ENCODE data around the gene TTLL7.

- TF ChIP-seq CHD2 (IDR thresholded peaks at IDR 0.05; ENCODE audit: low read depth, low read length): no peak
- no peak for TF ChIP-seq JUN (IDR thresholded peaks at IDR 0.05; ENCODE audit: borderline replicate concordance, low read depth, low read length)
- TF ChIP-seq JUN (CRISPR knock-in tag; IDR thresholded peaks at IDR 0.05; ENCODE audit: borderline replicate concordance): no peak
- no peak for TF ChIP-seq POLR2AphosphoS5 (IDR thresholded peaks at IDR 0.05; ENCODE audit: control insufficient read depth, insufficient read depth, low read depth, low read length)
- TF ChIP-seq ZNF318 (IDR thresholded peaks at IDR 0.05; ENCODE audit: borderline replicate concordance in 1 of 2, low read depth in 1 of 2): no peak
- no peak for TF ChIP-seq ZZZ3 (IDR thresholded peaks at IDR 0.05)
- no peak for TF ChIP-seq FOXA1 (IDR thresholded peaks at IDR 0.05; ENCODE audit: borderline replicate concordance)
- TF ChIP-seq ZNF124 (CRISPR knock-in tag; IDR thresholded peaks at IDR 0.05): no peak
- TF ChIP-seq CTCF (IDR thresholded peaks at IDR 0.05 in 2 of 3, conservative IDR thresholded peaks at IDR 0.05 in 1 of 3; ENCODE audit: insufficient read depth in 2 of 3, low read depth in 1 of 3, low read length in 3 of 3): no peak
Measured at GRCh38 chr1:83976920-83977319, 22.0 kb downstream of the TTLL7 start.
